ENCODE results near the gene ACOX2. TPM values are rescaled to one million over a fixed set of nuclear protein-coding genes. Genes with fewer than 3 reads are reported as not detected.

ACOX2 gene
- total RNA-seq, 2 experiments from 2014 or later: not detected

- no peaks in the 10 kb centered on the region for H3K9me2 ChIP-seq (ENCODE audit: insufficient read depth, low read length)
- H3K79me2 ChIP-seq (ENCODE audit: insufficient read depth, low read depth, low read length): no peaks in the 10 kb centered on the region
- H2AFZ ChIP-seq (ENCODE audit: low read length): no peak overlapping the region
- H3K36me3 ChIP-seq (ENCODE audit: insufficient read depth, low read length): no peaks in the 10 kb centered on the region
- H3K4me2 ChIP-seq (ENCODE audit: low read length): no peak overlapping the region
- POLR2A ChIA-PET: interaction anchor here (0.9 to 1.2 kb wide), 3 partner anchors 27 to 176 kb away, joined by 3 read pairs; no protein-coding TSS in a partner anchor
- peaks cover 12% of the 10 kb centered on the region for H3K4me1 ChIP-seq (ENCODE audit: insufficient read depth, low read length, poor library complexity, severe bottlenecking)
- peaks cover 11% of the 10 kb centered on the region for H3K9me3 ChIP-seq (ENCODE audit: low read length)
- DNase-seq (ENCODE audit: low spot score): no peak
- no peaks in the 10 kb centered on the region for H4K20me1 ChIP-seq (ENCODE audit: insufficient read depth, low read length)
- intact Hi-C loops (cut with micrococcal nuclease; ENCODE audit: unreplicated experiment): no loop called here
- BruUV-seq (replicated peaks): no TSS peak
- no peak overlapping the region for H3K4me3 ChIP-seq (ENCODE audit: low read depth, low read length, poor library complexity, severe bottlenecking)
- no peak overlapping the region for H3K27ac ChIP-seq (ENCODE audit: low read depth, low read length, poor library complexity, severe bottlenecking)
- TF ChIP-seq EZH2phosphoT487 (IDR thresholded peaks at IDR 0.05; ENCODE audit: borderline replicate concordance, low read depth, low read length) (no peak), CTCF (conservative IDR thresholded peaks at IDR 0.05; ENCODE audit: low read length) (no peak)
- CTCF ChIA-PET (ENCODE audit: unreplicated experiment): no interaction called here
Observed at GRCh38 chr3:58484045-58484721, 52.8 kb downstream of the ACOX2 start.

- intact Hi-C loops (cut with micrococcal nuclease; ENCODE audit: unreplicated experiment): no loop called here
- peak overlapping the region; percentile 65; the same call in 1 of the 2 replicates for H2AFZ ChIP-seq (ENCODE audit: low read length)
- H3K9me2 ChIP-seq (ENCODE audit: insufficient read depth, low read length): no peaks in the 10 kb centered on the region
- H3K36me3 ChIP-seq (ENCODE audit: insufficient read depth, low read length): no peaks in the 10 kb centered on the region
- H3K79me2 ChIP-seq (ENCODE audit: insufficient read depth, low read depth, low read length): no peaks in the 10 kb centered on the region
- BruUV-seq (replicated peaks): no TSS peak
- no peak for DNase-seq (ENCODE audit: low spot score)
- POLR2A ChIA-PET: interaction anchor here (0.7 to 1.2 kb wide), 5 partner anchors 10 to 175 kb away, joined by 3 read pairs; no protein-coding TSS in a partner anchor
- peaks cover 11% of the 10 kb centered on the region for H3K9me3 ChIP-seq (ENCODE audit: low read length)
- H3K4me2 ChIP-seq (ENCODE audit: low read length): peak overlapping the region; percentile 25; the same call in 1 of the 2 replicates
- CTCF ChIA-PET (ENCODE audit: unreplicated experiment): no interaction called here
- no peak overlapping the region for H3K27ac ChIP-seq (ENCODE audit: low read depth, low read length, poor library complexity, severe bottlenecking)
- no peak for TF ChIP-seq CTCF (conservative IDR thresholded peaks at IDR 0.05; ENCODE audit: low read length)
- TF ChIP-seq EZH2phosphoT487 (IDR thresholded peaks at IDR 0.05; ENCODE audit: borderline replicate concordance, low read depth, low read length): no peak
- no peaks in the 10 kb centered on the region for H4K20me1 ChIP-seq (ENCODE audit: insufficient read depth, low read length)
- H3K4me1 ChIP-seq (ENCODE audit: insufficient read depth, low read length, poor library complexity, severe bottlenecking): peaks cover 12% of the 10 kb centered on the region
- H3K4me3 ChIP-seq (ENCODE audit: low read depth, low read length, poor library complexity, severe bottlenecking): no peak overlapping the region
Observed at GRCh38 chr3:58482917-58483636, 53.9 kb downstream of the ACOX2 start.
